ENCODE measurements around the gene XRCC1.

Gene XRCC1

GRCh38 chr19:43581467-43581866 is 6.1 kb upstream of the XRCC1 start:
- Mint-ChIP-seq H3K27ac (peak overlapping the region in 1 of 2 donors; percentile 57), H3K4me1 (ENCODE audit: low read depth in 2 of 2) (peaks cover 8 to 21% of the 10 kb centered on the region in 2 donors), H3K36me3 (ENCODE audit: insufficient read depth) (peaks cover 7% of the 10 kb centered on the region), H3K4me3 (peak overlapping the region in 1 of 2 donors; percentile 65), H3K27me3 (no peaks in the 10 kb centered on the region), H3K9me3 (no peaks in the 10 kb centered on the region)
- DNase-seq: no peak
- ATAC-seq (replicated peaks): no peak

GRCh38 chr19:43578787-43579186 is 3.5 kb upstream of the XRCC1 start:
- no peak for ATAC-seq (replicated peaks)
- Mint-ChIP-seq H3K36me3 (ENCODE audit: insufficient read depth) (peaks cover 15% of the 10 kb centered on the region), H3K4me3 (peak overlapping the region; percentile 36 to 65), H3K27ac (peak overlapping the region; percentile 57 to 74), H3K9me3 (no peaks in the 10 kb centered on the region), H3K4me1 (ENCODE audit: low read depth in 2 of 2) (peaks cover 22 to 25% of the 10 kb centered on the region in 2 donors), H3K27me3 (no peaks in the 10 kb centered on the region)
- DNase-seq: no peak

GRCh38 chr19:43575955-43576878 is 890 bp upstream of the XRCC1 start:
- H3K27ac Mint-ChIP-seq: peak overlapping the region; percentile 99 to 100
- ATAC-seq (replicated peaks): no peak
- H3K36me3 Mint-ChIP-seq (ENCODE audit: insufficient read depth): peaks cover 18% of the 10 kb centered on the region
- H3K9me3 Mint-ChIP-seq: no peaks in the 10 kb centered on the region
- no peaks in the 10 kb centered on the region for H3K27me3 Mint-ChIP-seq
- peak overlapping the region; percentile 98 for H3K4me3 Mint-ChIP-seq
- DNase-seq: no peak
- peaks cover 29 to 34% of the 10 kb centered on the region in 2 donors for H3K4me1 Mint-ChIP-seq (ENCODE audit: low read depth in 2 of 2)

GRCh38 chr19:43574424-43575155 is 737 bp downstream of the XRCC1 start:
- Mint-ChIP-seq H3K36me3 (ENCODE audit: insufficient read depth) (peaks cover 18% of the 10 kb centered on the region), H3K27ac (peak overlapping the region; percentile 99 to 100), H3K4me3 (peak overlapping the region; percentile 98), H3K27me3 (no peaks in the 10 kb centered on the region), H3K9me3 (no peaks in the 10 kb centered on the region), H3K4me1 (ENCODE audit: low read depth in 2 of 2) (peaks cover 32 to 39% of the 10 kb centered on the region in 2 donors)
- ATAC-seq (replicated peaks): no peak
- no peak for DNase-seq

GRCh38 chr19:43572171-43572588 is 3.1 kb downstream of the XRCC1 start:
- no peaks in the 10 kb centered on the region for H3K9me3 Mint-ChIP-seq
- no peak for ATAC-seq (replicated peaks)
- no peak for DNase-seq
- peaks cover 25 to 44% of the 10 kb centered on the region in 2 donors for H3K4me1 Mint-ChIP-seq (ENCODE audit: low read depth in 2 of 2)
- no peaks in the 10 kb centered on the region for H3K27me3 Mint-ChIP-seq
- no peak overlapping the region for H3K27ac Mint-ChIP-seq
- H3K36me3 Mint-ChIP-seq (ENCODE audit: insufficient read depth): peaks cover 24% of the 10 kb centered on the region
- H3K4me3 Mint-ChIP-seq: no peak overlapping the region

DNA sequence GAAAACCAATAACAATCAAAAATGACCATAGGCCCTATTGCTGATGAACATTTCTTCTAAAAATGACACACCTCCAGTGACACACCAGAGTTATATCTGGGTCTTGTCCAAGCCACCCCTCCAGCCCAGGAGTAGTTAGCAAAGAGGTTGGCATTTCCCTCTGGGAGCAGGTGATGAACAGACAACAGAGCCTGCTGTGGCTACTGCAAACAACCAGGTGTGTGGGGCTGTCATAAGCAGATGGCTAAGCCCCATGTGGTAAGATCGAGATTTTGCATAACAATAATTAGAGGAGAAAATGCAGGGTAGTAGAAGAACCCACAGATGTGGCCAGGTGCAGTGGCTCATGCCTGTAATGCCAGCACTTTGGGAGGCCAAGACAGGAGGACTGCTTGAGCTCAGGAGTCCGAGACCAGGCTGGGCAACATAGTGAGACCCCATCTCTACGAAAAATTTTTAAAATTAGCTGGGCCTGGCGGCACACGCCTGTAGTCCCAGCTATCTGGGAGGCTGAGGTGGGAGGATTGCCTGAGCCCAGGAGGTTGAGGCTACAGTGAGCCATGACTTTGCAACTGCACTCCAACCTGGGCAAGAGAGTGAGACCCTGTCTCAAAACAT is 5.0 kb downstream of the XRCC1 start:
- Mint-ChIP-seq H3K27me3 (no peaks in the 10 kb centered on the region), H3K27ac (peak overlapping the region; percentile 46 to 51), H3K4me1 (ENCODE audit: low read depth in 2 of 2) (peaks cover 25 to 40% of the 10 kb centered on the region in 2 donors), H3K4me3 (no peak overlapping the region), H3K36me3 (ENCODE audit: insufficient read depth) (peaks cover 23% of the 10 kb centered on the region), H3K9me3 (no peaks in the 10 kb centered on the region)
- no peak for ATAC-seq (replicated peaks)
- DNase-seq: no peak

GRCh38 chr19:43569657-43570056 is 5.7 kb downstream of the XRCC1 start:
- Mint-ChIP-seq H3K4me3 (no peak overlapping the region), H3K4me1 (ENCODE audit: low read depth in 2 of 2) (peaks cover 23 to 39% of the 10 kb centered on the region in 2 donors), H3K9me3 (no peaks in the 10 kb centered on the region), H3K27ac (peak overlapping the region; percentile 46 to 51), H3K36me3 (ENCODE audit: insufficient read depth) (peaks cover 18% of the 10 kb centered on the region), H3K27me3 (no peaks in the 10 kb centered on the region)
- no peak for ATAC-seq (replicated peaks)
- no peak for DNase-seq

GRCh38 chr19:43564800-43565199 is 10.5 kb downstream of the XRCC1 start:
- no peak overlapping the region for H3K4me3 Mint-ChIP-seq
- no peak for ATAC-seq (replicated peaks)
- peak overlapping the region in 1 of 2 donors; percentile 98 for H3K27ac Mint-ChIP-seq

GRCh38 chr19:43563816-43564457 is 11.4 kb downstream of the XRCC1 start:
- peaks cover 40% of the 10 kb centered on the region for H3K36me3 Mint-ChIP-seq (ENCODE audit: insufficient read depth)
- H3K4me1 Mint-ChIP-seq (ENCODE audit: low read depth in 2 of 2): peaks cover 43 to 54% of the 10 kb centered on the region in 2 donors
- DNase-seq: no peak
- peak overlapping the region; percentile 4 to 42 for H3K4me3 Mint-ChIP-seq
- no peak for ATAC-seq (replicated peaks)
- H3K27me3 Mint-ChIP-seq: no peaks in the 10 kb centered on the region
- peak overlapping the region; percentile 92 to 98 for H3K27ac Mint-ChIP-seq
- no peaks in the 10 kb centered on the region for H3K9me3 Mint-ChIP-seq

More at GRCh38 chr19:43564800-43565199, 10.5 kb downstream of the XRCC1 start:
- Mint-ChIP-seq H3K9me3 (no peaks in the 10 kb centered on the region), H3K27me3 (no peaks in the 10 kb centered on the region), H3K36me3 (ENCODE audit: insufficient read depth) (peaks cover 36% of the 10 kb centered on the region), H3K4me1 (ENCODE audit: low read depth in 2 of 2) (peaks cover 43 to 62% of the 10 kb centered on the region in 2 donors)
- no peak for DNase-seq

DNA sequence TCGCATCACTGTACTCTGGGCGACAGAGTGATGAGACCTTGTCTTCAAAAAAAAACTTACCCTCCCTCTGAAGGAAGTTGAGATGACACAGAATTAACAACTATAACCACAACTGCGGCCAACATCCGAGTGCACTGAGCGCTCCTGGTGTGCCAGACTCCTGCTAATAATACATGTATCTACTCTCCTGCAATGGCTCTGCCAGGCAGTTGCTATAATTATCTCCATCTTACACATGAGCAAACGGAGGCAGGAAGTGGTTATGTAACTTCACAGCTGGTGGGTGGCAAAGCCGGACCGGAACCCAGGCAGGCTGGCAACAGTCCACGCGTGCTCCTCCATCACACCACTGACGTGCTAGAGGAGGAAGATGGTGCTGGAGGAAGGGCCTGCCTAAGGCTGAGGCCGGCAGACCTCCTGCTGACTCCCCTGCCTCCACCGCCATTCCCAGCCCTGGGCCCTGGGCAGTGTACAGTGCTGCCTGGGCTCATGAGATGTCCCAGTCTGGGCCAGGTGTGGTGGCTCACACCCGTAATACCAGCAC is 12.6 kb downstream of the XRCC1 start:
- H3K36me3 Mint-ChIP-seq (ENCODE audit: insufficient read depth): peaks cover 40% of the 10 kb centered on the region
- no peaks in the 10 kb centered on the region for H3K9me3 Mint-ChIP-seq
- peaks cover 43 to 54% of the 10 kb centered on the region in 2 donors for H3K4me1 Mint-ChIP-seq (ENCODE audit: low read depth in 2 of 2)
- H3K27ac Mint-ChIP-seq: peak overlapping the region; percentile 92 to 98
- ATAC-seq (replicated peaks) (peak; percentile 94), DNase-seq (peak; percentile 82)
- H3K27me3 Mint-ChIP-seq: no peaks in the 10 kb centered on the region
- H3K4me3 Mint-ChIP-seq: peak overlapping the region; percentile 62 to 75

GRCh38 chr19:43562226-43562697 is 13.1 kb downstream of the XRCC1 start:
- H3K27ac Mint-ChIP-seq: peak overlapping the region; percentile 92 to 98
- H3K4me3 Mint-ChIP-seq: peak overlapping the region; percentile 62 to 75
- H3K9me3 Mint-ChIP-seq: no peaks in the 10 kb centered on the region
- H3K36me3 Mint-ChIP-seq (ENCODE audit: insufficient read depth): peaks cover 40% of the 10 kb centered on the region
- peaks cover 43 to 54% of the 10 kb centered on the region in 2 donors for H3K4me1 Mint-ChIP-seq (ENCODE audit: low read depth in 2 of 2)
- DNase-seq: no peak
- no peaks in the 10 kb centered on the region for H3K27me3 Mint-ChIP-seq
- no peak for ATAC-seq (replicated peaks)

- no peak for ATAC-seq (replicated peaks)
- Mint-ChIP-seq H3K36me3 (ENCODE audit: insufficient read depth) (peaks cover 42% of the 10 kb centered on the region), H3K4me1 (ENCODE audit: low read depth in 2 of 2) (peaks cover 40 to 51% of the 10 kb centered on the region in 2 donors), H3K27me3 (no peaks in the 10 kb centered on the region), H3K27ac (peak overlapping the region; percentile 92 to 98), H3K4me3 (peak overlapping the region; percentile 62 to 75), H3K9me3 (no peaks in the 10 kb centered on the region)
- DNase-seq: no peak
Observed at GRCh38 chr19:43561139-43561970, 14.0 kb downstream of the XRCC1 start.

Data from effector memory CD8-positive, alpha-beta T cell (primary cell).